Bronchial epithelial cell (primary cell): ENCODE results near the gene FBXO44. TPM values are rescaled to one million over a fixed set of nuclear protein-coding genes. Genes with fewer than 3 reads are reported as not detected.

Source experiments
- DNase-seq: peaks from one replicate; pipeline ENCODE4 v3.0.0-alpha.2; 2010; ENCODE audit warnings: low read depth
- FAIRE-seq: peaks from 2 replicates; lab custom pipeline; 2011; peaks lifted over from hg19 to GRCh38; lab: Jason Lieb, UNC
- H3K27me3 ChIP-seq: 2 replicates; pipeline ENCODE4 v1.5.1; 2011; ENCODE audit warnings: low read length; ENCODE audit not compliant: control insufficient read depth, insufficient read depth
- H3K36me3 ChIP-seq: 2 replicates; pipeline ENCODE4 v1.5.1; 2011; ENCODE audit warnings: low read length; ENCODE audit not compliant: control insufficient read depth, insufficient read depth
- H3K4me3 ChIP-seq: 2 replicates; pipeline ENCODE4 v1.5.1; 2011; ENCODE audit warnings: mild to moderate bottlenecking, low read depth, low read length, control low read depth
- total RNA-seq: library from RNA; depleted of rRNA; stranded (reverse); fragments of >200 nt; gene quantifications from 2 replicates; pipeline ENCODE4 v1.2.1, GENCODE V29; 2014
- TF ChIP-seq, protein P1 (sequence below): IDR thresholded peaks from 2 replicates; pipeline ENCODE4 v1.5.1; 2011; ENCODE audit warnings: mild to moderate bottlenecking, moderate library complexity, low read length, control low read depth, inconsistent platforms; ENCODE audit not compliant: insufficient read depth, severe bottlenecking

The FBXO44 gene
- total RNA-seq, 1 donor from 2014 or later: 9.0 TPM

DNA sequence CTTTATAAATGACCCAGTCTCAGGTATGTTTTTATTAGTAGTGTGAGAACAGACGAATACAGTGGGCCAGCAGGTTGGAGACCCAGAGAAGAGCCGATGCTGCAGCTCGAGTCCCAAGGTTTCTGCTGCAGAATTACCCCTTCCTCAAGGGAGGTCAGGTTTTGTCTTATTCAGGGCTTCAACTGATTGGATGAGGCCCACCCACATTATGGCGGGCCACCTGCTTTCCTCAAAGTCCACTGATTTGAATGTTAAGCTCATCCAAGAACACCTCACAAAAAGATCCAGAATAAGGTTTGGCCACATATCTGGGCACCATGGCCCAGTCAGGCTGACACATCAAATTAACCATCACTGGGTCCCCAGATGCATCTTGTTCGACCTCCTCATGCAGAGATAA lies 41.3 kb upstream of the FBXO44 start:
- TF ChIP-seq, protein P1, sequence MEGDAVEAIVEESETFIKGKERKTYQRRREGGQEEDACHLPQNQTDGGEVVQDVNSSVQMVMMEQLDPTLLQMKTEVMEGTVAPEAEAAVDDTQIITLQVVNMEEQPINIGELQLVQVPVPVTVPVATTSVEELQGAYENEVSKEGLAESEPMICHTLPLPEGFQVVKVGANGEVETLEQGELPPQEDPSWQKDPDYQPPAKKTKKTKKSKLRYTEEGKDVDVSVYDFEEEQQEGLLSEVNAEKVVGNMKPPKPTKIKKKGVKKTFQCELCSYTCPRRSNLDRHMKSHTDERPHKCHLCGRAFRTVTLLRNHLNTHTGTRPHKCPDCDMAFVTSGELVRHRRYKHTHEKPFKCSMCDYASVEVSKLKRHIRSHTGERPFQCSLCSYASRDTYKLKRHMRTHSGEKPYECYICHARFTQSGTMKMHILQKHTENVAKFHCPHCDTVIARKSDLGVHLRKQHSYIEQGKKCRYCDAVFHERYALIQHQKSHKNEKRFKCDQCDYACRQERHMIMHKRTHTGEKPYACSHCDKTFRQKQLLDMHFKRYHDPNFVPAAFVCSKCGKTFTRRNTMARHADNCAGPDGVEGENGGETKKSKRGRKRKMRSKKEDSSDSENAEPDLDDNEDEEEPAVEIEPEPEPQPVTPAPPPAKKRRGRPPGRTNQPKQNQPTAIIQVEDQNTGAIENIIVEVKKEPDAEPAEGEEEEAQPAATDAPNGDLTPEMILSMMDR: no peak
- no peak overlapping the region for H3K4me3 ChIP-seq
- peak; percentile 73 for FAIRE-seq
- no peaks in the 10 kb centered on the region for H3K27me3 ChIP-seq
- no peaks in the 10 kb centered on the region for H3K36me3 ChIP-seq
- DNase-seq: no peak

GRCh38 chr1:11615090-11615489 lies 39.6 kb upstream of the FBXO44 start:
- DNase-seq (no peak), FAIRE-seq (no peak)
- H3K36me3 ChIP-seq: no peaks in the 10 kb centered on the region
- no peaks in the 10 kb centered on the region for H3K27me3 ChIP-seq
- TF ChIP-seq, protein P1: no peak
- no peak overlapping the region for H3K4me3 ChIP-seq

DNA sequence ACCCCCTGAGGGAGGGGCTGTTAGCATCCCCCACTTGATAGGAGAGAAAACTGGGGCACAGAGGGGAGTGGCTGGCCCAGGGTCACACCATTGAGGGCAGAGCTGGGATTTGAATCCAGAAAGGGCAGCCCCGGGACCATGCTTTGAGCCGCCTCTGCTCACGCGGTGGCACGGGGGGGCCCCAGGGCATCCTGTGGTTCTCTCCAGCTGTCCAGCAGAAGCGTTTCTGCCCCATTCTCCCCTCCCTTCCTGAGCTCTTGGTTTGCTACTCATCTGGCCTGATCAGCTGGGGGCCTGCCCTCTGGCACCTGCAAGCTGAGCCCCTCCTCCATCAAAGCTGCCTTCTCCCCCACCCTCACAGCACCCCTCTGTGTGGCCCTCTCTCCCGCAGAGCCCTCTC lies 37.9 kb upstream of the FBXO44 start:
- Histone ChIP-seq H3K27me3 (no peaks in the 10 kb centered on the region), H3K4me3 (no peak overlapping the region), H3K36me3 (no peaks in the 10 kb centered on the region)
- DNase-seq (no peak), FAIRE-seq (no peak)
- TF ChIP-seq, protein P1: no peak

- TF ChIP-seq, protein P1: no peak
- FAIRE-seq: no peak
- no peak for DNase-seq
- Histone ChIP-seq H3K27me3 (no peaks in the 10 kb centered on the region), H3K36me3 (no peaks in the 10 kb centered on the region), H3K4me3 (no peak overlapping the region)
These were observed 37.4 kb upstream of the FBXO44 start for GRCh38 chr1:11617314-11617713.

- H3K4me3 ChIP-seq: no peak overlapping the region
- DNase-seq (no peak), FAIRE-seq (no peak)
- H3K27me3 ChIP-seq: no peaks in the 10 kb centered on the region
- no peaks in the 10 kb centered on the region for H3K36me3 ChIP-seq
- TF ChIP-seq, protein P1: no peak
These were observed 36.9 kb upstream of the FBXO44 start for GRCh38 chr1:11617741-11618140.

DNA sequence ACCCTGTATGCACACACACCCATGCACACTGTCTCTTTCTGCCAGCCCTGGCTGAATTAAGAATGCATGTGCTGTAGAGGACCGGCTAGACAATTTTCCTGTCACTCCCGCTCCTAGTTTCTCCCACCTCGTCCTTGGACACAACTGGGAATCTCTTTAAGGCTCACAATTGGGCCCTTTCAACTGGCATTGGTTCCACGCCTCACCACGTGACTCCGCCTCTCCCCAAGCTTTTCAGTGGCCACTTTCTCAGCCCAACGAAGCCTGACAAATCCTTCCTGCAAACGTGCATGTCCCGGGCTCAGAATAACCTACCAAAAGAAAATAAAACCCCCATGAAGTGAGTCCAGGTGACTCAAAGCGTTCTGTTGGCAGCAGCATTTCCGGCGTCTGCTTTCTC lies 34.3 kb upstream of the FBXO44 start:
- no peaks in the 10 kb centered on the region for H3K36me3 ChIP-seq
- TF ChIP-seq, protein P1: no peak
- H3K27me3 ChIP-seq: no peaks in the 10 kb centered on the region
- DNase-seq (no peak), FAIRE-seq (no peak)
- no peak overlapping the region for H3K4me3 ChIP-seq
